Measurements from ENCODE around the gene CNTN2. TPM values are rescaled to one million over a fixed set of nuclear protein-coding genes. Genes with fewer than 3 reads are reported as not detected.

The CNTN2 gene
- total RNA-seq, result under 1 TPM in 5 of 6 donors, not detected in 1; 0.09 to 0.44 (median 0.25) TPM
- polyA plus RNA-seq, result under 1 TPM; 0.09 to 0.27 TPM

DNA sequence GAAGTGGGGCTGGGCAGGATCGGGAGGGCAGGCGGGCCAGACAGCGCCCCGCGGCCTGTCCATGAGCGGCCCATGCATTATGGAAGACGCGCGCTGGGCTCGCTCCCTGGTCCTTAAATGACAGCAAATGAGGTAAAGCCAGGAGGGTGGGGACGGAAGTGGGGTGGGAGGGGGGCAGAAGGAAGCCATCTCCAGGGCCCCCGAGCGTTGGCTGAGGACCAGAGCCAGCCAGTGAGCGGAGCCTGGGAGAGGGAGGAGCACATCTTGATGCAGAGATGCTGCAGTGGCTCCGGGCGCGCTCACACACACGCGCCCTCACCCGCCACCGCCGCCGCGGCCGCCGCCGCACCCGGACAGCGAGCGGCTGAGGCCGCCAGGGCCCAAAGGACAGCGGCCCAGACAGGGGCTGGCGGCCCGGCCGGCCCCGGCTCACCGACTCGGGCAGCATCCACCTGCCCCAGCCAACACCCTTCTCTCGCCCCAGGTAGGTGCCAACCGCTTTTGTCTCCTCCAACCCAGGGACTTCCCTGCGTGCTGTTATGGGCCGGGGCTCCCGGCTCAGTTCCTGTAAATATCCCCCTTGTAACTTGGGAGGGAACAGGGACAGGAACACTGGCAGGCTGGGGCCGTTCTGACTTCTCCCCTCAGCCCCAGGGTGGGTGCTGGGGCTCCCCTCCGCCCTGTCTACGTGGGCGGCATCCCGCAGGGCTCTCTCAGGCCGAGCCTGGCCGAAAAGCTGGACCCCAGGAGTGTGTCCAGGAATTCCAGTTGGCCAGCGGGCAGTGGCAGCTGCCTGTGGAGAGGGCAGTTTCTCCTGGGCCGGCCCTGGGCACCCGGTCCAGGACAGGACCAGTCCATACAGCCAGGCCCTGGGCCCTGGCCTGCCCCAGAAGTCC is at the start of gene CNTN2:
TSS of gene CNTN2 (plus strand) at position 302 of the 896 bp plus-strand sequence. CDS start 9,974 bp downstream, outside the sequence.
- intact Hi-C loops (cut with DNase I), result no loop called here
- Histone ChIP-seq H3K9me3 (no peaks in the 10 kb centered on the region), H3K4me1 (no peaks in the 10 kb centered on the region), H3K27me3 (no peaks in the 10 kb centered on the region), H3K36me3 (no peaks in the 10 kb centered on the region), H3K4me3 (no peak within 1 kb of the TSS), H3K27ac (no peak within 1 kb of the TSS)
- ATAC-seq (no peak), FAIRE-seq (no peak), DNase-seq (no peak)
- WGBS, 2 donors, result 11 to 14% methylated on average over 51 to 53 of the region's 53 CpGs
- TF ChIP-seq, protein P1, sequence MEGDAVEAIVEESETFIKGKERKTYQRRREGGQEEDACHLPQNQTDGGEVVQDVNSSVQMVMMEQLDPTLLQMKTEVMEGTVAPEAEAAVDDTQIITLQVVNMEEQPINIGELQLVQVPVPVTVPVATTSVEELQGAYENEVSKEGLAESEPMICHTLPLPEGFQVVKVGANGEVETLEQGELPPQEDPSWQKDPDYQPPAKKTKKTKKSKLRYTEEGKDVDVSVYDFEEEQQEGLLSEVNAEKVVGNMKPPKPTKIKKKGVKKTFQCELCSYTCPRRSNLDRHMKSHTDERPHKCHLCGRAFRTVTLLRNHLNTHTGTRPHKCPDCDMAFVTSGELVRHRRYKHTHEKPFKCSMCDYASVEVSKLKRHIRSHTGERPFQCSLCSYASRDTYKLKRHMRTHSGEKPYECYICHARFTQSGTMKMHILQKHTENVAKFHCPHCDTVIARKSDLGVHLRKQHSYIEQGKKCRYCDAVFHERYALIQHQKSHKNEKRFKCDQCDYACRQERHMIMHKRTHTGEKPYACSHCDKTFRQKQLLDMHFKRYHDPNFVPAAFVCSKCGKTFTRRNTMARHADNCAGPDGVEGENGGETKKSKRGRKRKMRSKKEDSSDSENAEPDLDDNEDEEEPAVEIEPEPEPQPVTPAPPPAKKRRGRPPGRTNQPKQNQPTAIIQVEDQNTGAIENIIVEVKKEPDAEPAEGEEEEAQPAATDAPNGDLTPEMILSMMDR (IDR thresholded peaks at IDR 0.05), result no peak

GRCh38 chr1:204994086-204994862 is 48.7 kb upstream of the CNTN2 start:
- Histone ChIP-seq H3K9me3 (no peaks in the 10 kb centered on the region), H3K4me3 (no peak overlapping the region), H3K27ac (no peak overlapping the region), H3K36me3 (no peaks in the 10 kb centered on the region), H3K4me1 (no peaks in the 10 kb centered on the region), H3K27me3 (no peaks in the 10 kb centered on the region)
- TF ChIP-seq, protein P1 (IDR thresholded peaks at IDR 0.05), result no peak
- DNase-seq (no peak), ATAC-seq (no peak), FAIRE-seq (no peak)
- 84 to 89% methylated on average over 10 of the region's 10 CpGs for WGBS, 2 donors
- intact Hi-C loops (cut with DNase I), result loop anchor here in 2 of 3 donors (5.0 kb wide), 3 partner anchors 63 to 268 kb away; no protein-coding TSS in a partner anchor

DNA sequence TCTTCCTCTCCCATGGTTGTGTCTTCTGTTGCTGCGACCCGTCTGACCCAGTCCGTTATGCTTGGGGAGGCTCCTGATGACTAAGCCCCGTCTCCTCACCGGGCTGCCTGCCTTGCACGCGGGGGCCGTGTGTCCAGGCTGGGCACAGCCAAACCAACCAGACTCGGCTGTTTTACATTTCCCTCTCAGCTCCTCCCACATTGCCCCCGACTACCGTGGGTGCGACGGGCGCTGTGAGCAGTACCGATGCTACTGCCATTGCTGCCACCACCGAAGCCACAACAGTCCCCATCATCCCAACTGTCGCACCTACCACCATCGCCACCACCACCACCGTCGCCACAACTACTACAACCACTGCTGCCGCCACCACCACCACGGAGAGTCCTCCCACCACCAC is 46.0 kb upstream of the CNTN2 start:
- Histone ChIP-seq H3K27me3 (no peaks in the 10 kb centered on the region), H3K36me3 (no peaks in the 10 kb centered on the region), H3K9me3 (no peaks in the 10 kb centered on the region), H3K27ac (no peak overlapping the region), H3K4me3 (no peak overlapping the region), H3K4me1 (no peaks in the 10 kb centered on the region)
- TF ChIP-seq, protein P1 (IDR thresholded peaks at IDR 0.05), result no peak
- 91 to 94% methylated on average over 21 to 22 of the region's 22 CpGs for WGBS, 2 donors
- FAIRE-seq (no peak), DNase-seq (no peak), ATAC-seq (peak in 1 of 4 donors; percentile 16)
- intact Hi-C loops (cut with DNase I), result no loop called here

DNA sequence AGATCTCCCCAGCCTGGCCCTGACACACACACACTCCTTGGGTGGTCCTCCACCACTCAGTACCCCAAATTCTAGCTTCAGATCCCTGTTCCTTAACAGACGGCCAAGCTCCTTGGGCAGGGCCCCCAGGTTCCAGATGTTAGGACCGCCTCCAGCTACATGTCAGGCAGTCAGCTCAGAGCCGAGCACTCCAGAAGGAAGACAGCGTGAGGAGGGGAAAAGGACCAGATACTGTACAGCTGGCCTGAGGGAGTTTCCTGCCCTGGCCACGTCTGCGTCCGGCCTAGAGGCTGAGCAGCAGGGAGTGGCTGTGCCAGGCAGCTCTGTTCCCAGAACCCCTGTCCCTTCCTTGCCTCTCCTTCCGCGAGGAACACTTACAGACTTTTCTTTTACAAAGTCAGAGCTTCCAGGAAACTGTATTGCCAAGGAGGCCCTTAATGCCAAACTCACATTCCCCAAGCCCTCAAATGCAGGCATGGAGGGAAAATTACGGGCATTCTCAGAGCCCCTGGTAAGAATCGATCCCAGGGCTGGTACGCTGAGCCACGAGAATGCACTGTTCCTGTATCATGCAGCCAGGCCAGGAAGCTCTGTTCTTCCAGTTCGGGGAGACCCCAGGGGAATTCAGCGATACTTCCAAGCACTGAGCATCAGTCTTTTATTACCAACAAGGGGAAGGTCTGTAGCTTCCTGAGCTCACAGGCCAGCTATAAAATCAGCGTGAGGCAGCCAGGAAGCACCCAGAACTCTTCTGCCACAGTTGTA is 45.2 kb upstream of the CNTN2 start:
- no peak for FAIRE-seq
- 76 to 80% methylated on average over 16 of the region's 16 CpGs for WGBS, 2 donors
- no peak for DNase-seq
- Histone ChIP-seq H3K4me1 (no peaks in the 10 kb centered on the region), H3K9me3 (no peaks in the 10 kb centered on the region), H3K27me3 (no peaks in the 10 kb centered on the region), H3K4me3 (no peak overlapping the region), H3K36me3 (no peaks in the 10 kb centered on the region), H3K27ac (no peak overlapping the region)
- TF ChIP-seq, protein P1 (IDR thresholded peaks at IDR 0.05), result no peak
- intact Hi-C loops (cut with DNase I), result no loop called here
- peak in 1 of 4 donors; percentile 38 for ATAC-seq

Data from pancreas (tissue), 10 donors.